NCI-H82 treated with DMSO at 0.1 percent for 48 hours (cell line): Measurements from ENCODE around the gene AQP2.

Source experiments
- DNase-seq: peaks from one replicate; lab custom pipeline; 2025; ENCODE audit not compliant: unreplicated experiment; lab: John Stamatoyannopoulos, UW

The AQP2 gene

DNA sequence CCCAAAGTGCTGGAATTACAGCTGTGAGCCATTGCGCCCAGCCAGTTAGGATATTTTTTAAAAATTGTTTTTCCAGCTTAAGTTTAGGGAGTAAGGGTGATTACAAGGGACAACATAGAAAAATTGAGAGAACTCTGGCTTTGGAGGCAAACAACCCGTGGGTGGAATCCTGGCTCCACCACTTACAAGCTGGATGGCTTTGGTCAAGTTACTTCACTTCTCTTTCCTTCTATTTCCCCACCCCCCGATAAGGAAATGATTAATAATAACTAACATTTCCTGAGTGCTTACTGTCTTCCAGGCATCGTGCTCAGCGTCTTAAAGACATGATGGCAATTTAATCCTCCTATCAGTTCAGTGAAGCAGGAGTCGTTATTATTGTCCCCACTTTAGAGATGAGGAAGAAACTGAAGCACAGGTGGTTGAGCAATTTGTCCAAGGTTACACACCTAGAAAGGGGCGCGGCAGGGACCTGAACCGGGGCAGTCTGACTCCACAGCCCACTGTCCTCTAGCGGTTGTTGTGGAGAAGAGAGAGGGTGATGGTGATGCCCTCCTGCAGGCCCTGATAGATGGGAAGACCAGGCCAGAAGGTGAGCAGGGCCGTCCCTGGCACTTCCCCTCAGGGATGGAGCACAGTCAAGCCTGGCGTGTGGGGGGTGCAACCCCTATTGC is 30.2 kb upstream of the AQP2 start:
- DNase-seq, result no peak

DNA sequence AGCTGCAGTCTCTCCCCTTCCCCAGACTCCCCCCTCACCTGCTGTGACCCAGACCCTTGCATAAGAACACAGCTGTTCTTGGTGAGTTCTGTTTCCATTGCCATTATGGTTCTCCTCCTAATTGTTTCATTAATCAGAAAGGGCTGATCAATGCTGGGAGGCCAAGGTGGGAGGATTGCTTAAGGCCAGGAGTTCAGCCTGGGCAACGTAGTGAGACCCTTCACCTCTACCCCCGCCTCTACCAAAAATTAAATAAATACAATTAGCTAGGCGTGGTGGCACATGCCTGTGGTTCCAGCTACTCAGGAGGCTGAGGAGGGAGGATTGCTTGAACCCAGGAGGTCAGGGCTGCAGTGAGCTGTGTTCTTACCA is 29.6 kb upstream of the AQP2 start:
- no peak for DNase-seq

DNA sequence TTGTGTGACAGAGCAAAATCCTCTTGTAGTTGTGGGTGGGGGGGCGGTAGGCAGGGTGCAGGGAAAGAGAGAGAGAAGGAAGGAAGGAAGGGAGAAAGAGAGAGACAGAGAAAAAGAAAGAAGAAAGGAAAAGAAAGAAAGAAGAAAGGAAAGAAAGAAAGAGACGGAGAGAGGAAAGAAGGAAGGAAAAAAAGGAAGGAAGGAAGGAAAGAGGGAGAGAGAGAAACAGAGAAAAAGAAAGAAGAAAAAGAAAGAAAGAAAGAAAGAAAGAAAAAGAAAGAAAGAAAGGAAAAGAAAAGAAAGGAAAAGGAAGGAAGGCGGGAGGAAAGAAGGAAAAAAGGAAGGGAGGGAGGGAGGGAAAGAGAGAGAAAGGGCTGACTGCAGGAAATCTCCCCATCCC is 29.2 kb upstream of the AQP2 start:
- DNase-seq, result no peak

DNA sequence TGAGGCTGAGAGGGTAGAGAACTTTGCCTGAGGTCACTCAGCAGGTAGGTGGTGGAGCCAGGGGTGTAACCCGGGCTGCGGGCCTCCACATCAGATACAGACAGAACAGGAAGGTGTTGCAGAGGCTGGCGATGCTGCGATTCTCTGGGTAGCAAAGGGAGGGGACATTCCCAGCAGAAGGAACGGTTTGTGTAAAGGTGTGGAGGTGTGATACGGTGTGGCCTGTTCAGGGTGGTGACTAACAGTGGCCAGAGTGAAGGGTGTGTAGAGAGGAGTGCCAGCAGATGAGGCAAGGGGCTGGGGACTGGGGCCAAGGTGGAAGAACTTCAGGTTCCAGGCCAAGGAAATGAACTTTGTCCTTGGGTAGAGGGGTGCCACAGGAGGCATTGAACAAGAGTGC is 28.6 kb upstream of the AQP2 start:
- DNase-seq, result no peak

DNA sequence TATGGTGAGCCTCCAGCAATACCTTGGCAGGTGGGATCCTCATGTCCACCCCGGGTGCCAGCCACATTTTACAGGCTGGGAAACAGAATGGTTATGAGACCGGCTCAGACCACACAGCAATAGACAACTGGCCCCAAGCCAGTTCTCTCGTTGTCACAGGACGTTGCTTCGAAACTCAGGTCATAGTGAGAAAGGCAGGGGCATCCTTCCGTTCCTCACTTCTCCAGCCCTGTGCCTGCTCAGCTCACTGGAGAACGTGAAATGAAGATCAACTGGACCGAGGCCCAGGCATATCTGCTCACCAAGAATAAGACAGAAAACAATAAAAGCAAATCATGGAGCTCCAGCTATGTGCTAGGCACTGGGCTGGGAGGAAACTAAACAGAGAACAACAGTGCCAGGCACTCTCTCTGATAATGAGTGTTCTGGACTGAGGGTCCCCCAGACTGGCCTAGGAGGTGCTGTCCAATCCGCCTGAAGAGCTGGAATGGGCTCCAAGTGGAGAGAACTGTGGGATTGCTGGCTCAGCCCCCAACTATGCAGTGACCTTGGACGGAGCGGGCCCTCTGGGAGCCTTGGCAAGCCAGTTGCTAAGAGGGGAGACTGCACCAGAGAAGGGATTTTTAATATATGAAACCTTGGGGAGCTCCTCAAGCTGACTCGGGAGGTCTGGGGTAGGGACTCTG is 28.0 kb upstream of the AQP2 start:
- no peak for DNase-seq

DNA sequence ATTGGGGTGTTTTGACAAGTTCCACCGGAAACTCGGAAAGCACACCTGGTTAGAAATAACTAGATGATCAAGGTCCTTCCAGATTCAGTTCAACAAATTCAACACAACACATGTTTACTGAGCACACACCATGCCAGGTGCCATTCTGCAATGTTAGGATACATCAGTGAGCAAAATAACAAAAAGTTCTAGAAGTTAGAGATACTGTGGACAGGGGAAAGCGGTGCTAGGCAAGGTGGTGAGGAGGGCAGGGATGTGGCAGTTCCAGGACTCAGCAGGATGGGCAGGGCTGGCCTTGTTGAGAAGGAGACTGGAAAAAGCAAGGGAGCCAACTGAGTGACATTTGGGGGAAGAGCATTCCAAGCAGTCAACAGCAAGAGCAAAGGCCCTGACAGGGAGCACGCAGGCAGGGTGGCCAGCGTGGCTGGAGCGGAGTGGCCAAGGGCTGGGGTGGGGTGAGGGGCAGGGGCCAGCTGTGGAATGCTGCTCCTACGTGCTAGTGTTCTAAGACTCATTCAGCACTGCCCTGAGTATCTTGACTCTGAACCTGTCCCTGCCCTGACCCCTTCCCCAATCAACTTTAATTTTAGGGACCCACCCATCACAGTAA is 27.4 kb upstream of the AQP2 start:
- DNase-seq, result no peak

DNA sequence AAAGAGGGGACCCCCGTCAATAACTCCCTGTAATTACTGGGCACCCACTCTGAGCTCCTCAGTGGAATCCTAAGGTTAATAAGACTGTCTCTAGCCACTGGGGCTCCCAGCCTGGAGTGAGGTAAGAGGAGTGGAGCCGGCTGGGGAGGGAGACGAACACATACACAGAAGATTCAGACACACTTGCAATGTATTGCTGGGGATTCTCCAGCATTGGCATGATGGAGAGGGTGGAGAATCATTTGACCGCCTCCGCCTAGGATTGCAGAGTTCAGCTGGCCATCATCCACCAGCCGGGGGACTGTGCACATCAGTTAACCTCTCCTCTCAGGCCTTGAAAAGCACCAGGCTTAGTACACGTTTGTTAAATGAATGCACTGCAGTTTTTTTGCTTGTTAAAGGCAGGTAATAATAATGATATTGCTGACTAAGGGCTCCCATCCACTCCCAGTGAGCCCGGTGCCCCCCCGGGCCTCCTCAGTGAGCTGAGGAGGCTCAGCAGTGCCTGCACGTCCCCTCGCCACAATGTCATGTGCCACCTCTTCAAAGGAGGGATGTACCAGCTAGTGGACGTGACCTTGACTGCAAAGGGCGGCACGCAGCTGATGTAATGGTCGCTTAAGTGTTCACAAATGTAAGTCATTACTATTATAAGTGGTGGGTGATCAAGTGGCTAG is 26.5 kb upstream of the AQP2 start:
- no peak for DNase-seq

DNA sequence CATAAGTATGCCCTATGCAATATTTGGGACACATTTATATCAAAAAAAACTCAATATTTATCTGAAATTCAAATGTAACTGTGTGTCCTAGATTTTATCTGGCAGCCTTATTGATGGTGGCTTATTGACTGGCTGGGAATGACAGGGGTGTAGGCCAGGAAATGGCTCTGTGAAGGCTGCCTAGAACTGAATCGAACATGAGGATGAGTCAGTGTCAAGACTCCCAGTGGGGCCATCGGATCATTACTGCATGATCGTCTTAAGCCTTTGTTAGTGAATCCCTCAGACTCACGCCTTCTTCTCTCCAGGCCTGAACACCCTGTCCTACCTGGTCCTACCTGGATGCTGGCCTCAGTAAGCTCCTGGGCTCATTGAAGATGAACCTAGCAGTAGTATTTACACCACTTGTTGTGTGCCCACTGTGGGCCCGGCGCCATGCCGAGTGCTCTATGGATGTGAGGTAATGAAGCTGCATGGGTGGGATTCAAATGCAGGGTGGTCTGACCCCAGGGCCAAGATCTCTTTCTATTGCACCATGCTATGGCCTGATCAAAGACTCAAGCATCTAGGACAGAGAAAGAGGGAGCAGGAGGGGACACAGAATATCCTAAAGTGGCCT is 25.8 kb upstream of the AQP2 start:
- no peak for DNase-seq

DNA sequence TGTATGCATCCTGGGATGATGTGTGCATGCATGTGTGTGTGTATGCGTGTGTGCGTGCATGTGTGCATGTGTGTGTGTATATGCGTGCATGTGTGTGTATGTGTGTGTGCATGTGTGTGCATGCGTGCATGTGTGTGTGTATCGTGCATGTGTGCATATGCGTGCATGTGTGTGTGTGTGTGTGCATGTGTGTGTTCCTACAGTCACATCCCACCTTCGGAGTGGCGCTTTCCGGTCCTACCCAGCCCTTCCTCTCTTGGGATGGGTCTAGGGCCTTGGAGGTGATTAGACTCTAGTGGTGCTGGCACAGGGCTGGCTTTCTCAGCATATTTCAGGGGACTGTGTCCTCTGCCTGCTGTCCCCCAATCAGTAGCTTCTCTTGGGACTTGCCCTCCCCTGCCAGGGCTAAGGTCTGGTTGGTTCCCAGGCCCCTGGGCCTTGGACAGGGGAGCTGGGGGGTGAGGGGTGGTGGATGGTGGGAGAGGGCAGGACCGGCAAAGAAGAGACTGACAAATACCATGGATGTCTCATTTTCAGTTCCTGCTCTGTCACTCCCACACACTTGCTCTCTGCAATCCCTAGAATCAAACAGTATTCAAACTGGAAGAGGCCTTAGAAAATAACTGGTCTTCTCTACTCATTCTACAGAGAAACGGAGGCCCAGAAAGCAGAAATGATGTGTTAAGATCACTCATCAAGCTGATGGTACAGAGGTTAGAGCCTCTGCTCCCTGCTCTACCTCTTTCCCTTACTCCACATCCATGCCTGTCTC is 24.9 kb upstream of the AQP2 start:
- DNase-seq, result no peak

DNA sequence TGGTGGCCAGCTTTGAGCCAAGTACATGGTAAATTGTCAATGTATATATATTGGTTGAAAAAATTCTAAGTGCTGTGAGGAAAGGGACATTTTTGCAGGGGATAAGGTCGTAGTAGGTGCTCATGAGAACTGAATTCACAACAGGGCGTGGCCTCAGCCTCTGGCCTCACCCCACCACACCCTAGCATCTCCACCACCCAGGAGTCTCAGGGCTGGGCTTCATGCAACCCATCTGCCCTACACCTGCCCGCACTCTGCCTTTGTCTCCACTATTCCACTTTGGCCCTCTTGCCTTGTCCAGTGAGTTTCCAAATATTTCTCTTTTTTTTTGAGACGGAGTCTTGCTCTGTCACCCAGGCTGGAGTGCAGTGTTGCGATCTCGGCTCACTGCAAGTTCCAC is 22.1 kb upstream of the AQP2 start:
- DNase-seq, result no peak

DNA sequence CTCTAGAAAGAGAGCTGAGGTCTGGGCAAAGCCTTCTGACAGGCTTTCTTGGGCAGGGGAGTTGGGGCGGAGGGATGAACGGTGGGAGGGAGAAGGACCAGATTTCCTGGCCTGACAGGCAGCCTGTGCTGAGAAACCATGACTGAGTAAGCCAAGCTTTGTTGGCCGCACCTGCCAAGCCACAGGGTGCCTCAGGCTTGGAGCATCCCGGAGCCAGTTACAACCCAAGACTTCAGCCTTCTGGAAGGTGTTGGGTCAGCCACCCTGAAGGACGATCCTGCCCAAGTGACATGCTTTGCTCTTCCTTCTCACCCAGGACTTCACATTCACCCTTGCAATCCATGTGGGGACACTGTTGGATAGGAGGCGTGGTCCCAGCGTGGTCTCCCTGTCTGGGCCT is 21.0 kb upstream of the AQP2 start:
- DNase-seq, result no peak

DNA sequence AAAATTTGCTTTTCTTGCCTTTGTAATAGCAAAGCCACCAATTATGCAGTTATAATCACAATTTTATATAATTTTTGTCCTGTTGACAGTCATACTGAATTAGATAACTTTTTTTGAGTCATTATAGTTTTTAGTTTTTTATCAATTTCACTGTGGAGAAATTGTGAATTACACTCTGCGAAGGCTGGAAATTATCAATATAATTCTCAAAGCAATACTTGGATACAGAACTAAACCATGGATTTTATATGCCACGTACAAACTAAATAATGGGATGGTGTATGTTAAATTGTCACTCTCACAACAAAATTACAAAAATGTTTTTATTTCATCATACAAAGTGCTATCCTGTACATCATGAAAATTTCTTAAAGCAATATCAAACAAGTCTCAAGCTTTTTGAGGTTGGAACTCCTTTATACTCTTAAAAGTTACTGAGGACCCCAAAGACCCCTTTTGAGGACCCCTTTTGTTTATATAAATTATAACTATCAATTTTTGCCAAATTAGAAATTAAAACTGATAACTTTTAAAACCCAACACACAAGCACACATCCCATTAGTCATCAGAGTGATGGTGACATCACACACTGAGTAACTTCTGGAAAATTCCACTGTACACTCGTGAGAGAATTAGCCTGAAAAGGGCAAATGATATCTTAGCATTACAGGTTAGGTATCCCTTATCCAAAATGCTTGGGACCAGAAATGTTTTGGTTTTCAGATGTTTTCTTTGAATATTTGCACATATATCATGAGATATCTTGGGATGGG is 19.8 kb upstream of the AQP2 start:
- no peak for DNase-seq

DNA sequence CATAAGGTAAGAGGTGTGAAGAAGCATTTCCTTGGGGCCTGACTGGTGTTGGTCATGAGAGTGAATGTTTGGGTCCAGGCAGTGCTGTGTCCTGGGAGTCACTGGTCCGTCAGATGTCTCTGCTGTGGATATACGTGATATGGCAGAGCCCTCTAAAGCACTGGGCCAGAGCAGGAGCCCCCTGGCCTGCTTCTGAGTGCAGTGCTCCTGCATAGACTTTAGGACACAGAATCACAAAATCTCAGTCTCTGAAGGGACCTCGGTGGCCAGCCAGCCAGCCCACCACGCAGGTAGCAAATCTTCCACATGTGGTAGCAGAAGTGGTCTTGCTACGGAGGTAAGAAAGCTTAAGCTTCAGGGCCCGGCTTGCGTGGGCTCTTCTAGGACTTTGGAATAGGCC is 18.5 kb upstream of the AQP2 start:
- no peak for DNase-seq

DNA sequence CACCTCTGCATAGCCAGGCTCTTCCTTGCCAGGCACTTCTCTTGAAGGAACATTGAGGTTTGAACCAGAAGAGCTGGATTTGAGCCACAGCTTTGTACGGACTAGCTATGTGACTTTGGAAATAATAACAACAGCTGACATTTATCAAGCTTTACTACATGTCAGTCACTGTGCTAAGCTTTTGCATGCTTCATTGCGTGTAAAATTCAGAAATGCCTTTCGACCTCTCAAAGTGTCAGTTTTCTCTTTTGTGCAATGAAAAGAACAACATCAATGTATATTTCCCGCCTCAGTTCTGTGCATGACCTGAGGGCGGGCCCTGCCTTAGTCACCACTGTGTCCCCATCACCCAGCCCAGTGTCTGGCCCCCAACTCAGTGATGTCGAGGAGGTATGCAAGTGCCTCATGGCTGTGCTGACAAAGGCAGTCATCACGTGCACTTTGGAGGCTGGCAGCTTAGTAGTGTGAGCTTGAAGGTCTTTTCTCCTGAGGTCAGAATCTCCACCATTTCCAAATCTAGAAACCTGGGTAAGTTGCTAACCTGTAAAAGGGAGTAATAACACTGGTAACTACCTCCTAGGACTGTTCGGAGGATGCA is 17.9 kb upstream of the AQP2 start:
- DNase-seq, result no peak

DNA sequence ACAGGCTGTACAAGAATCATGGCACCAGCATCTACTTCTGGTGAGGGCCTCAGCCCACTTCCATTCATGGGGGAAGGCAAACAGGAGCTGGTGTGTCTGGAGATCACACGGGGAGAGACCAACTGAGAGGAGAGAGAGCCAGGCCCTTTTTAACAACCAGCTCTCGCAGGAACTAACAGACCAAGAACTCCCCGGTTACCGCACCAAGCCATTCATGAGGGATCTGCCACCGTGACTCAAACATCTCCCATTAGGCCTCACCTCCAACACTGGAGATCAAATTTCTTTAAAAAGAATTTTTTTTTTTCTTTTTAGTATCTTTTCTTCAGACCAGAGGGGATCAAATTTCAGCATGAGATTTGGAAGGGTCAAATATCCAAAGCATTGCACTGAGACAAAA is 16.7 kb upstream of the AQP2 start:
- no peak for DNase-seq

DNA sequence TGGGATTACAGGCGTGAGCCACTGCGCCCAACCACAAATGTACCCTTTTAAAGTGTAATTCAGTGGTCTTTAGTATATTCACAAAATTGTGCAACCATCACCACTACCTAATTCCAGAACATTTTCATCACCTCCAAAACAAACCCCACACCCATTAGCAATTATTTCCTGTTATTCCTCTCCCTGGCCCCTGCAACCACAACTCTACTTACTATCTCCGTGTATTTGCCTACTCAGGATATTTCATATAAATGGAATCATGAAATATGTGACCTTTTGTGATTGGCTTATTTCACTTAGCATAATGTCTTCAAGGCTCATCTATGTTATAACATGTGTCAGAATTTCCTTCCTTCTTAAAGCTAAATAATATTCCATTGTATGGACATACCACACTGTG is 16.0 kb upstream of the AQP2 start:
- no peak for DNase-seq

DNA sequence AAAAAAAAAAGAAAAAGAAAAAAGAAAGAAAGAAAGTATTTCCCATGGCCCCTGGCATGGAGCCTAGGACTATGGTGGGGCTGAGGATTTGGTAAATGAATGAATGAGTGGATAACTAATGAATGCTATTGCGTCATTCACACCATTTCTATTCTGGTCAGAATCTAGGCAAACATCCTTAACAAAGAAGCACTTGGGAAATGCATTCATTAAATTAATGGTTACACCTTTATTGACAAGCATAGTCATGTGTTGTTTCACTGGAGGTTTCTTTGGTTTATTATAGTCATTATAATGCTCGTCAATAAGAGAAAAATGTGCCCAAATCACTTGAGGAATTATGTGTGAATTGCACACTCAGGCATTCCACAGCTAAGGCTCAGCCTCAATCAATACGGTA is 13.6 kb upstream of the AQP2 start:
- DNase-seq, result no peak

DNA sequence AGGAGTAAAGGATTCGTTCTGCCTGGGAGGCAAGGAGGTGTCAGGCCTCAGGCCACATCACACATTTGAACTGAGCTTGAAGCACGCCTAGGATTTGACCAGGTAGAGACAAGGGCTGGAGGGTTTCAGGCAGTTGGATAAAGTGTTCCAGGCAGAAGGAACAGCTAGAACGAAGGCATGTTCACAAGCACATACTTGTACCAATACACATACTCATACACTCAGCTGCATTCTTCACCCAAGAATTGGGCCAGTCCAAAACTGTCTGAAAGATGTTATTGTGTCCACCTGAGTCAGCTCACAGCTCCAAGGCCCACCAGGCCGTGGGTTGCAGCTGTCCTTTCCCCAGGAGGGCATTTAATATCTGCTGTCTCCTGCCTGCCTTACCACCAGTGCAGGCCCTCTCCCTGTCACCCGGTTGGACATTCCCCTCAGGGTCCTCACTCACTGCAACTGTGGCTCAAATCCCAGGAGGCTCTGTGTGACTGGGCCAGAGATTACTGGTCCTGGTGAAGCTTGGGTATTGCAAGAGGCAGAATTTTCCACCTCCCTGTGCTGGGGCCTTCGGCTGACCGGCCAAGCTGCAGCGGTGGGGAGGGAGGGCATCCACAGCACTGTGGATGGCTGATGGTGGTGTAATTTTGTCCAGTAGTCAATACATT is 12.8 kb upstream of the AQP2 start:
- no peak for DNase-seq

DNA sequence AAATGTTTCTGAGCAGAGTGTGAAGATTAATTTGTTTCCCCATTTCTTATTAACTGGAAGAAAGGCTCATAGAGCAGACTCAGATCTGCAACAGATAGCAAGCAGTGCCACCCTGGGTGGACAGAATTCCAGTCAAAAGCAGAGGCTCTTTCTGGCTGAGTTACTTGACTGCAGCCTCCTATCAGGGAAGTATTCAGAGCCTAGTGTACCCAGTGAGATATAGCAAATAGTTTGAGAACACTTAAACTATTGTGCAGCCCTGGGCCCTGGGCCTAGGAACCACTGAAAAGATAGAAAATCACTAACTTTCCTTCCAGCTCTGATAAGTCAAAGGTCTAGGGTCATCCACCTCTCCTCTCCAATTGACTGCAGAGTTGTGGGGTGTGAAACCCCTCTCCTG is 11.2 kb upstream of the AQP2 start:
- DNase-seq, result no peak
